ENCODE data around the gene DTYMK.

DTYMK gene

GRCh38 chr2:241637795-241638660 is 48.6 kb downstream of the DTYMK start:
- DNase-seq (ENCODE audit: insufficient read length, low spot score) (peak; percentile 42), FAIRE-seq (no peak)
- no peak for TF ChIP-seq POLR2A (IDR thresholded peaks at IDR 0.05; ENCODE audit: low read depth, low read length)

GRCh38 chr2:241637018-241637794 is 49.4 kb downstream of the DTYMK start, which contains the start of the genes ATG4B and THAP4:
TSS of gene ATG4B (plus strand) at chr2:241637693. CDS start at chr2:241637715, 22 bp downstream.
TSS of gene THAP4 (minus strand) at chr2:241637158. CDS start at chr2:241637017, 141 bp downstream.
- TF ChIP-seq POLR2A (IDR thresholded peaks at IDR 0.05; ENCODE audit: low read depth, low read length) = peak; percentile 87
- peak; percentile 93 for DNase-seq (ENCODE audit: insufficient read length, low spot score)
- no peak for FAIRE-seq

GRCh38 chr2:241636182-241637017 is 50.2 kb downstream of the DTYMK start:
- peak; percentile 76 for TF ChIP-seq POLR2A (IDR thresholded peaks at IDR 0.05; ENCODE audit: low read depth, low read length)
- no peak for FAIRE-seq
- peak; percentile 45 for DNase-seq (ENCODE audit: insufficient read length, low spot score)

GRCh38 chr2:241635756-241636155 is 50.9 kb downstream of the DTYMK start:
- FAIRE-seq (no peak), DNase-seq (ENCODE audit: insufficient read length, low spot score) (no peak)
- no peak for TF ChIP-seq POLR2A (IDR thresholded peaks at IDR 0.05; ENCODE audit: low read depth, low read length)

- no peak for FAIRE-seq
- DNase-seq (ENCODE audit: insufficient read length, low spot score) = no peak
These were observed 53.1 kb downstream of the DTYMK start for GRCh38 chr2:241633561-241633960.

GRCh38 chr2:241632478-241633325 is 53.9 kb downstream of the DTYMK start:
- no peak for DNase-seq (ENCODE audit: insufficient read length, low spot score)

More at GRCh38 chr2:241633561-241633960, 53.1 kb downstream of the DTYMK start:
- TF ChIP-seq POLR2A (IDR thresholded peaks at IDR 0.05; ENCODE audit: low read depth, low read length) = no peak

GRCh38 chr2:241629762-241630435 is 56.7 kb downstream of the DTYMK start:
- TF ChIP-seq POLR2A (IDR thresholded peaks at IDR 0.05; ENCODE audit: low read depth, low read length) = no peak
- DNase-seq (ENCODE audit: insufficient read length, low spot score) (no peak), FAIRE-seq (no peak)

More at GRCh38 chr2:241632478-241633325, 53.9 kb downstream of the DTYMK start:
- no peak for TF ChIP-seq POLR2A (IDR thresholded peaks at IDR 0.05; ENCODE audit: low read depth, low read length)
- FAIRE-seq = no peak

- FAIRE-seq (no peak), DNase-seq (ENCODE audit: insufficient read length, low spot score) (no peak)
- TF ChIP-seq POLR2A (IDR thresholded peaks at IDR 0.05; ENCODE audit: low read depth, low read length) = no peak
These were observed 58.9 kb downstream of the DTYMK start for GRCh38 chr2:241627675-241628074.
